HG02884 (cell line): ENCODE data around the gene SEC14L2.
"Not testable (repeated sequence)": the region's sequence is repeated elsewhere in the genome, so short reads cannot be mapped to it uniquely, and the experiment has no call there.

ENCODE experiments used
- ATAC-seq: cut with Tn5 transposase; IDR thresholded peaks from one replicate; pipeline ENCODE4 v1.9.1; 2021; ENCODE audit warnings: mild to moderate bottlenecking, moderate library complexity; ENCODE audit not compliant: unreplicated experiment

Gene SEC14L2

GRCh38 chr22:30452861-30453260, 56.0 kb downstream of the SEC14L2 start:
- ATAC-seq, result no peak

- ATAC-seq, result no peak
Observed at GRCh38 chr22:30453731-30454510, 57.1 kb downstream of the SEC14L2 start.

GRCh38 chr22:30455075-30455840, 58.4 kb downstream of the SEC14L2 start:
- ATAC-seq, result no peak

- no peak for ATAC-seq
Observed at GRCh38 chr22:30457981-30458380, 61.2 kb downstream of the SEC14L2 start.

GRCh38 chr22:30459181-30460052, 62.6 kb downstream of the SEC14L2 start:
- no peak for ATAC-seq

- no peak for ATAC-seq
Observed at GRCh38 chr22:30460147-30460546, 63.3 kb downstream of the SEC14L2 start.

GRCh38 chr22:30460555-30460954, 63.7 kb downstream of the SEC14L2 start:
- ATAC-seq, result not testable (repeated sequence)

- ATAC-seq, result no peak
Observed at GRCh38 chr22:30469165-30469564, 72.3 kb downstream of the SEC14L2 start.

- no peak for ATAC-seq
Observed at GRCh38 chr22:30470655-30471054, 73.8 kb downstream of the SEC14L2 start.

- no peak for ATAC-seq
Observed at GRCh38 chr22:30471616-30472318, 74.9 kb downstream of the SEC14L2 start, which contains the start of gene SEC14L3. Gene SEC14L3, minus strand, starts transcription at chr22:30472017. Its CDS starts 59 bp downstream, at chr22:30471958.

GRCh38 chr22:30472994-30473720, 76.3 kb downstream of the SEC14L2 start:
- no peak for ATAC-seq

GRCh38 chr22:30474121-30474520, 77.3 kb downstream of the SEC14L2 start:
- ATAC-seq, result no peak
